GM23338 (cell line): Measurements from ENCODE around the gene DCP2. TPM values are rescaled to one million over a fixed set of nuclear protein-coding genes. Genes with fewer than 3 reads are reported as not detected.

Experiments used
- ATAC-seq: fragments of 200-7000 bp; cut with Tn5 transposase; 3 replicates; pipeline ENCODE4 v1.9.1; 2020
- DNase-seq: peaks from one replicate; pipeline ENCODE4 v3.0.0-alpha.2; 2015; ENCODE audit warnings: low spot score
- H2AFZ ChIP-seq: fragments of 200-600 bp; sonication (generic); 2 replicates; pipeline ENCODE4 v1.8.0; 2016; ENCODE audit warnings: antibody characterized with exemption, mild to moderate bottlenecking, moderate library complexity
- H3F3A ChIP-seq: fragments of 200-600 bp; sonication (generic); replicated peaks from 2 replicates; pipeline ENCODE4 v1.8.0; 2017; ENCODE audit warnings: antibody characterized with exemption, mixed run types, low read depth
- H3K27ac ChIP-seq: fragments of 200-600 bp; sonication (generic); 2 replicates; pipeline ENCODE4 v1.6.1; 2016; ENCODE audit warnings: low read depth
- H3K27me3 ChIP-seq: fragments of 200-600 bp; sonication (generic); 2 replicates; pipeline ENCODE4 v1.8.0; 2016; ENCODE audit warnings: mild to moderate bottlenecking, mixed run types, moderate library complexity; ENCODE audit not compliant: insufficient read depth
- H3K36me3 ChIP-seq: fragments of 200-600 bp; sonication (generic); 2 replicates; pipeline ENCODE4 v1.8.0; 2016; ENCODE audit warnings: mild to moderate bottlenecking; ENCODE audit not compliant: insufficient read depth
- H3K4me1 ChIP-seq: fragments of 200-600 bp; sonication (generic); 2 replicates; pipeline ENCODE4 v1.8.0; 2016; ENCODE audit warnings: mild to moderate bottlenecking, moderate library complexity; ENCODE audit not compliant: insufficient read depth
- H3K4me2 ChIP-seq: fragments of 200-600 bp; sonication (generic); 2 replicates; pipeline ENCODE4 v1.7.1; 2017; ENCODE audit warnings: mixed run types
- H3K4me3 ChIP-seq: fragments of 200-600 bp; sonication (generic); 2 replicates; pipeline ENCODE4 v1.6.1; 2016; ENCODE audit warnings: mixed run types
- H3K79me2 ChIP-seq: fragments of 200-600 bp; sonication (generic); replicated peaks from 2 replicates; pipeline ENCODE4 v1.8.0; 2017; ENCODE audit warnings: mild to moderate bottlenecking; ENCODE audit not compliant: insufficient read depth
- H3K9me2 ChIP-seq: fragments of 200-600 bp; sonication (generic); 2 replicates; pipeline ENCODE4 v1.8.0; 2017; ENCODE audit not compliant: insufficient read depth
- H4K20me1 ChIP-seq: fragments of 200-600 bp; sonication (generic); replicated peaks from 2 replicates; pipeline ENCODE4 v1.8.0; 2017; ENCODE audit warnings: mild to moderate bottlenecking; ENCODE audit not compliant: insufficient read depth
- H3K27ac Mint-ChIP-seq: 2 replicates; pipeline ENCODE4 v1.8.0; 2020; ENCODE audit warnings: inconsistent platforms, mild to moderate bottlenecking, moderate library complexity, mixed read lengths
- H3K27me3 Mint-ChIP-seq: 3 replicates; pipeline ENCODE4 v1.8.0; 2022; ENCODE audit warnings: low read depth, mild to moderate bottlenecking, moderate library complexity, mixed read lengths, inconsistent platforms; ENCODE audit not compliant: insufficient read depth, poor library complexity
- H3K36me3 Mint-ChIP-seq: 3 replicates; pipeline ENCODE4 v1.8.0; 2021; ENCODE audit warnings: low read depth, mild to moderate bottlenecking, inconsistent platforms, moderate library complexity, mixed read lengths
- H3K4me1 Mint-ChIP-seq: 3 replicates; pipeline ENCODE4 v1.8.0; 2020; ENCODE audit warnings: mild to moderate bottlenecking, inconsistent platforms, mixed read lengths
- H3K4me3 Mint-ChIP-seq: 3 replicates; pipeline ENCODE4 v1.8.0; 2021; ENCODE audit warnings: moderate library complexity, mild to moderate bottlenecking, inconsistent platforms, mixed read lengths
- H3K9me3 Mint-ChIP-seq: 3 replicates; pipeline ENCODE4 v1.8.0; 2020; ENCODE audit warnings: moderate library complexity, mild to moderate bottlenecking, inconsistent platforms, mixed read lengths
- CREB1 ChIP-seq: fragments of 250-450 bp; sonication (Bioruptor Pico); IDR thresholded peaks from 2 replicates; pipeline ENCODE4 v1.5.0; 2020; ENCODE audit warnings: low read depth, mild to moderate bottlenecking, moderate library complexity
- CTCF ChIP-seq, 2 experiments: fragments of 200-600 bp in 1 of 2; sonication (generic) in 1 of 2; conservative IDR thresholded peaks; 2 replicates each; pipeline versions ENCODE4 v1.5.1 to v1.6.1; 2016 to 2017; ENCODE audit warnings: antibody characterized with exemption in 2 of 2, low read depth in 2 of 2, mild to moderate bottlenecking in 2 of 2, moderate library complexity in 1 of 2
- ETS1 ChIP-seq: IDR thresholded peaks from 2 replicates; pipeline ENCODE4 v1.6.1; 2016; ENCODE audit warnings: antibody characterized with exemption
- EZH2 ChIP-seq: fragments of 200-600 bp; sonication (generic); IDR thresholded peaks from one replicate; pipeline ENCODE4 v1.8.0; 2017; ENCODE audit warnings: antibody characterized with exemption, mild to moderate bottlenecking, low read depth; ENCODE audit not compliant: unreplicated experiment
- EZH2phosphoT487 ChIP-seq: fragments of 200-600 bp; sonication (generic); IDR thresholded peaks from one replicate; pipeline ENCODE4 v1.8.1; 2018; ENCODE audit warnings: antibody characterized with exemption; ENCODE audit not compliant: unreplicated experiment
- JUNB ChIP-seq: IDR thresholded peaks from one replicate; pipeline ENCODE4 v1.6.1; 2016; ENCODE audit warnings: antibody characterized with exemption; ENCODE audit not compliant: unreplicated experiment
- NANOG ChIP-seq: IDR thresholded peaks from 2 replicates; pipeline ENCODE4 v1.6.1; 2016; ENCODE audit warnings: antibody characterized with exemption, borderline replicate concordance
- POLR2AphosphoS5 ChIP-seq: IDR thresholded peaks from 2 replicates; pipeline ENCODE4 v1.6.1; 2016; ENCODE audit warnings: antibody characterized with exemption, low read depth
- REST ChIP-seq: IDR thresholded peaks from one replicate; pipeline ENCODE4 v1.6.1; 2018; ENCODE audit warnings: antibody characterized with exemption; ENCODE audit not compliant: unreplicated experiment
- STAT1 ChIP-seq: IDR thresholded peaks from one replicate; pipeline ENCODE4 v1.6.1; 2016; ENCODE audit warnings: antibody characterized with exemption; ENCODE audit not compliant: unreplicated experiment
- ZNF114 ChIP-seq: fragments of 250-450 bp; sonication (Bioruptor Pico); IDR thresholded peaks from 2 replicates; pipeline ENCODE4 v1.5.0; 2020; ENCODE audit warnings: mild to moderate bottlenecking, moderate library complexity
- ZNF331 ChIP-seq: fragments of 250-450 bp; sonication (Bioruptor Pico); IDR thresholded peaks from 2 replicates; pipeline ENCODE4 v1.5.0; 2020; ENCODE audit warnings: low read depth, mild to moderate bottlenecking, moderate library complexity
- ZNF462 ChIP-seq: fragments of 250-450 bp; sonication (Bioruptor Pico); IDR thresholded peaks from 2 replicates; pipeline ENCODE4 v1.5.0; 2020; ENCODE audit warnings: mild to moderate bottlenecking, moderate library complexity
- polyA plus RNA-seq: library from polyadenylated mRNA; unstranded; fragments of >200 nt; fragmentation: Nextera tagmentation; extraction: Ambion mirVana; gene quantifications from 2 replicates; pipeline ENCODE4 v1.2.1, GENCODE V29; 2016
- total RNA-seq: library from RNA; depleted of rRNA; stranded (reverse); fragments of >200 nt; shearing (Covaris generic); gene quantifications from 2 replicates; pipeline ENCODE4 v1.2.3, GENCODE V29; 2014

DCP2 gene
- total and polyA plus RNA-seq, 2 experiments from 2014 or later = 96.6 to 165 TPM

- H3F3A ChIP-seq = no peaks in the 10 kb centered on the region
- H3K9me2 ChIP-seq = 0 out of 2 replicates have a peak, but pooled peaks cover 3% of the 10 kb centered on the region
- H3K4me1 Mint-ChIP-seq = peaks cover 7% of the 10 kb centered on the region; the same call in 2 of the 3 replicates
- no peak overlapping the region for H2AFZ ChIP-seq
- no peaks in the 10 kb centered on the region for H3K27me3 ChIP-seq
- H3K27ac Mint-ChIP-seq = no peak overlapping the region
- 0 out of 2 replicates have a peak, but pooled peaks cover under 1% of the 10 kb centered on the region for H3K36me3 ChIP-seq
- H4K20me1 ChIP-seq = peaks cover 1% of the 10 kb centered on the region
- peaks cover 42% of the 10 kb centered on the region for H3K36me3 Mint-ChIP-seq
- H3K9me3 Mint-ChIP-seq = no peaks in the 10 kb centered on the region
- ATAC-seq = no peak
- no peak overlapping the region for H3K4me3 ChIP-seq
- no peak overlapping the region for H3K4me2 ChIP-seq
- H3K4me1 ChIP-seq = peaks cover 8% of the 10 kb centered on the region; the same call in 1 of the 2 replicates
- no peak overlapping the region for H3K4me3 Mint-ChIP-seq
- no peak for DNase-seq
- H3K79me2 ChIP-seq = no peaks in the 10 kb centered on the region
- no peaks in the 10 kb centered on the region for H3K27me3 Mint-ChIP-seq
- TF ChIP-seq JUNB (no peak), ETS1 (no peak), ZNF462 (CRISPR knock-in tag) (no peak), ZNF114 (CRISPR knock-in tag) (no peak), CTCF (conservative IDR thresholded peaks at IDR 0.05; ENCODE audit: low read depth in 2 of 2) (no peak), POLR2AphosphoS5 (no peak), EZH2 (no peak), ZNF331 (CRISPR knock-in tag) (no peak), CREB1 (CRISPR knock-in tag) (no peak), STAT1 (no peak), REST (no peak), NANOG (no peak), EZH2phosphoT487 (no peak)
- no peak overlapping the region for H3K27ac ChIP-seq
Observed at GRCh38 chr5:113024076-113024697, 47.6 kb downstream of the DCP2 start.
